Mesothelial cell of epicardium (in vitro differentiated cells): Measurements from ENCODE around the gene KLF5. TPM values are rescaled to one million over a fixed set of nuclear protein-coding genes. Genes with fewer than 3 reads are reported as not detected.

ENCODE experiments used
- DNase-seq, 2 experiments: peaks; one replicate each; pipeline ENCODE4 v3.0.0; 2021; ENCODE audit warnings: low spot score in 2 of 2; ENCODE audit not compliant: unreplicated experiment in 2 of 2
- H3K27ac Mint-ChIP-seq: 2 replicates; pipeline ENCODE4 v1.8.0; 2021; ENCODE audit warnings: mixed read lengths
- H3K27me3 Mint-ChIP-seq: 2 replicates; pipeline ENCODE4 v1.8.0; 2021; ENCODE audit warnings: low read depth, mixed read lengths
- H3K36me3 Mint-ChIP-seq: 2 replicates; pipeline ENCODE4 v1.8.0; 2021; ENCODE audit warnings: mixed read lengths
- H3K4me1 Mint-ChIP-seq: 2 replicates; pipeline ENCODE4 v1.8.0; 2021; ENCODE audit warnings: mixed read lengths
- H3K4me3 Mint-ChIP-seq: 2 replicates; pipeline ENCODE4 v1.8.0; 2021; ENCODE audit warnings: mild to moderate bottlenecking, moderate library complexity, mixed read lengths
- H3K9me3 Mint-ChIP-seq: 2 replicates; pipeline ENCODE4 v1.8.0; 2021; ENCODE audit warnings: mixed read lengths
- CTCF ChIP-seq: fragments of 200-600 bp; sonication (generic); IDR thresholded peaks from one replicate; pipeline ENCODE4 v1.5.0; 2021; ENCODE audit warnings: antibody characterized with exemption; ENCODE audit not compliant: unreplicated experiment
- total RNA-seq: library from RNA; stranded (reverse); gene quantifications from 3 replicates; pipeline ENCODE4 v1.2.1, GENCODE V29; 2021

Gene KLF5
- total RNA-seq, 1 donor from 2014 or later: 62.4 TPM

DNA sequence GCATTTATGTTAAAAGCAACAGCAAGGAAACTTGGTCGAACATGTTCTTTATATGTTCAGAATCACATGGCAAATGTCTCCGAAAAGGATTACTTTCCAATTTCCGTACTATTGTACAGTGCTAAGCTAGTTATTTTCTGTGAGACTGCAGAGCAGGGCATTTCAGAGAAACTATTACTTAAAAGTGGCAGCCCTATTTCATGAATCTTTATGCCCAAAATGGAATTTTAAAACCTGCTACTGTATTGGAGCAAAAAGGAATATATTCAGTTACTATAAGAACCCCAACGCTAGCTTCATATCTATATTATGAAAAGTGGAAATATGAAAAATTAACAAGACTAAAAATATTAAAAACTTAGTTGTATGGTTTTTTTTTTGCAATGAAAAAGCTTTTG is 2.2 kb upstream of the KLF5 start:
- Mint-ChIP-seq H3K4me1 (peaks cover 51% of the 10 kb centered on the region), H3K27ac (peak overlapping the region; percentile 91), H3K9me3 (no peaks in the 10 kb centered on the region), H3K27me3 (peaks cover 5% of the 10 kb centered on the region), H3K36me3 (no peaks in the 10 kb centered on the region), H3K4me3 (no peak overlapping the region)
- no peak for TF ChIP-seq CTCF
- no peak for DNase-seq

- H3K27ac Mint-ChIP-seq: peak overlapping the region; percentile 92
- TF ChIP-seq CTCF: no peak
- no peaks in the 10 kb centered on the region for H3K9me3 Mint-ChIP-seq
- peaks cover 60% of the 10 kb centered on the region for H3K4me1 Mint-ChIP-seq
- peaks cover 6% of the 10 kb centered on the region for H3K36me3 Mint-ChIP-seq
- H3K4me3 Mint-ChIP-seq: peak overlapping the region; percentile 77
- no peak for DNase-seq
- peaks cover 8% of the 10 kb centered on the region for H3K27me3 Mint-ChIP-seq
Measured at GRCh38 chr13:73057284-73058063, 1.3 kb upstream of the KLF5 start.

GRCh38 chr13:73058064-73058313 is 816 bp upstream of the KLF5 start:
- Mint-ChIP-seq H3K4me3 (peak overlapping the region; percentile 77), H3K27ac (peak overlapping the region; percentile 92), H3K36me3 (peaks cover 8% of the 10 kb centered on the region), H3K27me3 (peaks cover 8% of the 10 kb centered on the region), H3K4me1 (peaks cover 62% of the 10 kb centered on the region), H3K9me3 (no peaks in the 10 kb centered on the region)
- DNase-seq: no peak
- no peak for TF ChIP-seq CTCF

- no peaks in the 10 kb centered on the region for H3K9me3 Mint-ChIP-seq
- TF ChIP-seq CTCF: no peak
- peak overlapping the region; percentile 92 for H3K27ac Mint-ChIP-seq
- peaks cover 8% of the 10 kb centered on the region for H3K36me3 Mint-ChIP-seq
- DNase-seq: no peak
- H3K4me1 Mint-ChIP-seq: peaks cover 66% of the 10 kb centered on the region
- H3K4me3 Mint-ChIP-seq: peak overlapping the region; percentile 77
- peaks cover 8% of the 10 kb centered on the region for H3K27me3 Mint-ChIP-seq
Measured at GRCh38 chr13:73058432-73058735, 421 bp upstream of the KLF5 start.

- H3K9me3 Mint-ChIP-seq: no peaks in the 10 kb centered on the region
- no peak for TF ChIP-seq CTCF
- peaks cover 8% of the 10 kb centered on the region for H3K36me3 Mint-ChIP-seq
- DNase-seq: peak; percentile 53 to 66
- peak overlapping the region; percentile 90 for H3K4me3 Mint-ChIP-seq
- H3K27me3 Mint-ChIP-seq: peaks cover 8% of the 10 kb centered on the region
- H3K27ac Mint-ChIP-seq: peak overlapping the region; percentile 96
- peaks cover 76% of the 10 kb centered on the region for H3K4me1 Mint-ChIP-seq
Measured at GRCh38 chr13:73059460-73060250, 850 bp downstream of the KLF5 start.
